H1 (cell line): ENCODE results near the gene NEGR1. TPM values are rescaled to one million over a fixed set of nuclear protein-coding genes. Genes with fewer than 3 reads are reported as not detected.

Experiments used
- CTCF ChIA-PET: fragments of 300-600 bp; sonication (Branson Sonifier 250); formaldehyde crosslinking; loops from one replicate; lab custom pipeline; 2021; ENCODE audit not compliant: partially characterized antibody; lab: Charles Lee
- POLR2A ChIA-PET: fragments of 300-600 bp; sonication (Branson Sonifier 250); formaldehyde crosslinking; loops from one replicate; lab custom pipeline; 2021; ENCODE audit warnings: inconsistent platforms; ENCODE audit not compliant: partially characterized antibody; lab: Charles Lee
- DNase-seq, 2 experiments: peaks; one replicate each; pipeline versions ENCODE4 v3.0.0 to v3.0.0-alpha.2; 2010 to 2022; ENCODE audit warnings: low spot score in 2 of 2, low read depth in 1 of 2, mixed read lengths in 1 of 2
- FAIRE-seq: peaks from 2 replicates; lab custom pipeline; 2011; peaks lifted over from hg19 to GRCh38; lab: Jason Lieb, UNC
- H2AFZ ChIP-seq: 2 replicates; pipeline ENCODE4 v1.8.1; 2012; ENCODE audit warnings: low read length, inconsistent platforms
- H2AK5ac ChIP-seq: 2 replicates; pipeline ENCODE4 v1.6.1; 2013; ENCODE audit warnings: low read depth, low read length
- H2BK120ac ChIP-seq: replicated peaks from 2 replicates; pipeline ENCODE3; 2013; ENCODE audit warnings: low read depth, low read length, inconsistent platforms
- H2BK12ac ChIP-seq: 2 replicates; pipeline ENCODE4 v1.6.1; 2013; ENCODE audit warnings: low read depth, low read length
- H2BK15ac ChIP-seq: 2 replicates; pipeline ENCODE4 v1.6.1; 2013; ENCODE audit warnings: low read length
- H2BK20ac ChIP-seq: 2 replicates; pipeline ENCODE4 v1.6.1; 2013; ENCODE audit warnings: low read length
- H2BK5ac ChIP-seq: 2 replicates; pipeline ENCODE4 v1.6.1; 2013; ENCODE audit warnings: low read depth, low read length
- H3K14ac ChIP-seq: 2 replicates; pipeline ENCODE4 v1.6.1; 2013; ENCODE audit warnings: inconsistent platforms; ENCODE audit not compliant: insufficient read length
- H3K18ac ChIP-seq: 2 replicates; pipeline ENCODE4 v1.6.1; 2013; ENCODE audit warnings: low read length; ENCODE audit errors: extremely low read depth
- H3K23ac ChIP-seq: 2 replicates; pipeline ENCODE4 v1.6.1; 2013; ENCODE audit warnings: inconsistent platforms; ENCODE audit not compliant: insufficient read length
- H3K23me2 ChIP-seq: 2 replicates; pipeline ENCODE4 v1.6.1; 2013; ENCODE audit warnings: low read depth, low read length
- H3K27ac ChIP-seq: 2 replicates; pipeline ENCODE4 v1.6.1; 2011; ENCODE audit warnings: low read depth, low read length, inconsistent platforms
- H3K27me3 ChIP-seq, 4 experiments: replicated peaks in 1 of 4; 1 replicate in 1 of 4; 2 replicates in 3 of 4; pipeline versions ENCODE4 v1.6.1 to v1.8.1; 2011 to 2013; ENCODE audit warnings: low read length in 3 of 4, mild to moderate bottlenecking in 3 of 4, inconsistent platforms in 2 of 4, mixed read lengths in 2 of 4, moderate library complexity in 1 of 4; ENCODE audit not compliant: control insufficient read depth in 3 of 4, insufficient read depth in 3 of 4; ENCODE audit errors: extremely low read depth in 1 of 4
- H3K36me3 ChIP-seq, 4 experiments: 2 replicates each; pipeline versions ENCODE4 v1.6.1 to v1.8.1; 2011 to 2013; ENCODE audit warnings: mild to moderate bottlenecking in 4 of 4, low read length in 3 of 4, moderate library complexity in 2 of 4, control low read depth in 1 of 4, inconsistent platforms in 1 of 4; ENCODE audit not compliant: insufficient read depth in 4 of 4, control insufficient read depth in 2 of 4
- H3K4ac ChIP-seq: replicated peaks from 2 replicates; pipeline ENCODE3; 2013; ENCODE audit warnings: low read length, low read depth, mixed read lengths, inconsistent platforms; ENCODE audit not compliant: insufficient read length
- H3K4me1 ChIP-seq, 4 experiments: replicated peaks in 1 of 4; 1 replicate in 1 of 4; 2 replicates in 3 of 4; pipeline versions ENCODE4 v1.6.1 to v1.8.1; 2011 to 2013; ENCODE audit warnings: low read length in 3 of 4, inconsistent platforms in 2 of 4, mixed read lengths in 1 of 4; ENCODE audit not compliant: insufficient read depth in 4 of 4, control insufficient read depth in 3 of 4
- H3K4me2 ChIP-seq, 2 experiments: 2 replicates each; pipeline versions ENCODE4 v1.6.1 to v1.8.1; 2011 to 2013; ENCODE audit warnings: low read depth in 2 of 2, low read length in 2 of 2, control low read depth in 1 of 2, inconsistent platforms in 1 of 2, mild to moderate bottlenecking in 1 of 2; ENCODE audit not compliant: insufficient read depth in 1 of 2
- H3K4me3 ChIP-seq, 4 experiments: fragments of 200-600, 300-600 bp in 1 of 4; sonication (generic), shearing (Covaris generic), sonication (Bioruptor Twin) in 1 of 4; 2 replicates each; pipeline versions ENCODE4 v1.5.1 to v1.8.1; 2011 to 2016; ENCODE audit warnings: low read length in 4 of 4, low read depth in 3 of 4, control low read depth in 2 of 4, inconsistent platforms in 2 of 4, mild to moderate bottlenecking in 2 of 4, mixed read lengths in 1 of 4, moderate library complexity in 1 of 4; ENCODE audit not compliant: insufficient read depth in 2 of 4; ENCODE audit errors: extremely low read depth in 1 of 4
- H3K56ac ChIP-seq: replicated peaks from 2 replicates; pipeline ENCODE3; 2013; ENCODE audit warnings: low read depth, mild to moderate bottlenecking, mixed read lengths, low read length, inconsistent platforms; ENCODE audit not compliant: insufficient read length
- H3K79me1 ChIP-seq: 2 replicates; pipeline ENCODE4 v1.6.1; 2013; ENCODE audit warnings: low read depth, low read length, control low read depth
- H3K79me2 ChIP-seq, 2 experiments: 2 replicates each; pipeline versions ENCODE4 v1.6.1 to v1.8.1; 2012 to 2013; ENCODE audit warnings: low read length in 2 of 2, mild to moderate bottlenecking in 2 of 2, inconsistent platforms in 1 of 2; ENCODE audit not compliant: insufficient read depth in 2 of 2, control insufficient read depth in 1 of 2
- H3K9ac ChIP-seq, 4 experiments: replicated peaks in 1 of 4; 1 replicate in 1 of 4; 2 replicates in 3 of 4; pipeline versions ENCODE4 v1.6.1 to v1.8.1; 2011 to 2013; ENCODE audit warnings: low read depth in 3 of 4, low read length in 3 of 4, control low read depth in 2 of 4, mild to moderate bottlenecking in 2 of 4, moderate library complexity in 2 of 4, inconsistent platforms in 1 of 4; ENCODE audit errors: extremely low read depth in 1 of 4
- H3K9me3 ChIP-seq, 2 experiments: 2 replicates each; pipeline versions ENCODE4 v1.6.1 to v1.8.1; 2012 to 2013; ENCODE audit warnings: mild to moderate bottlenecking in 2 of 2, moderate library complexity in 2 of 2, control low read depth in 1 of 2, inconsistent platforms in 1 of 2, low read depth in 1 of 2, low read length in 1 of 2, mixed read lengths in 1 of 2; ENCODE audit not compliant: insufficient read depth in 2 of 2
- H4K20me1 ChIP-seq, 2 experiments: replicated peaks in 1 of 2; 2 replicates each; pipeline versions ENCODE3 to v1.8.1; 2011 to 2013; ENCODE audit warnings: inconsistent platforms in 2 of 2, low read length in 2 of 2, mild to moderate bottlenecking in 1 of 2; ENCODE audit not compliant: insufficient read depth in 2 of 2, control insufficient read depth in 1 of 2
- H4K5ac ChIP-seq: 2 replicates; pipeline ENCODE4 v1.6.1; 2013; ENCODE audit warnings: low read length, low read depth, mixed read lengths, inconsistent platforms; ENCODE audit not compliant: insufficient read length
- H4K8ac ChIP-seq: 2 replicates; pipeline ENCODE4 v1.8.0; 2013; ENCODE audit warnings: mild to moderate bottlenecking, moderate library complexity, low read length, inconsistent platforms; ENCODE audit not compliant: insufficient read depth; ENCODE audit errors: extremely low read depth
- H4K91ac ChIP-seq: replicated peaks from 2 replicates; pipeline ENCODE3; 2013; ENCODE audit warnings: low read length, mixed read lengths, inconsistent platforms; ENCODE audit not compliant: insufficient read length
- BACH1 ChIP-seq: IDR thresholded peaks from 2 replicates; pipeline ENCODE4 v1.6.1; 2012; ENCODE audit warnings: low read length, improper control_type of control experiment
- CBX5 ChIP-seq: fragments of 300-800, 300-1000 bp; sonication (generic); IDR thresholded peaks from 2 replicates; pipeline ENCODE4 v1.7.1; 2016; ENCODE audit warnings: antibody characterized with exemption, low read length, low read depth
- E2F6 ChIP-seq: IDR thresholded peaks from 2 replicates; pipeline ENCODE4 v1.6.1; 2012; ENCODE audit warnings: inconsistent platforms
- EP300 ChIP-seq, 2 experiments: IDR thresholded peaks; 1 replicate in 1 of 2; 2 replicates in 1 of 2; pipeline ENCODE4 v1.6.1; 2011 to 2012; ENCODE audit warnings: low read depth in 2 of 2, low read length in 2 of 2, mild to moderate bottlenecking in 2 of 2, borderline replicate concordance in 1 of 2, inconsistent platforms in 1 of 2, moderate library complexity in 1 of 2
- EZH2 ChIP-seq: fragments of 200-600 bp; sonication (generic); IDR thresholded peaks from 2 replicates; pipeline ENCODE4 v1.7.1; 2012; ENCODE audit warnings: low read depth, mild to moderate bottlenecking, moderate library complexity, low read length, inconsistent platforms; ENCODE audit not compliant: severe bottlenecking
- JUN ChIP-seq: IDR thresholded peaks from 2 replicates; pipeline ENCODE4 v1.6.1; 2011; ENCODE audit warnings: low read depth, mild to moderate bottlenecking, improper control_type of control experiment, low read length
- SIRT6 ChIP-seq: IDR thresholded peaks from one replicate; pipeline ENCODE4 v1.7.1; 2012; ENCODE audit warnings: low read length, inconsistent platforms
- YY1 ChIP-seq: IDR thresholded peaks from 2 replicates; pipeline ENCODE4 v1.6.1; 2011; ENCODE audit warnings: low read depth, mild to moderate bottlenecking, low read length
- WGBS, 2 experiments: shearing (Covaris generic) in 1 of 2; methylation state at CpG; one replicate each; pipeline versions ENCODE4 v1.1.6 to v1.1.7; 2013 to 2015; ENCODE audit warnings: low lambda C conversion rate in 2 of 2, mixed read lengths in 2 of 2, inconsistent platforms in 1 of 2, low coverage in 1 of 2, missing lambda C conversion rate in 1 of 2; ENCODE audit not compliant: insufficient replicate concordance in 2 of 2, insufficient coverage in 1 of 2, insufficient read length in 1 of 2; ENCODE audit errors: extremely low coverage in 1 of 2, missing lambda C conversion rate in 1 of 2; 5-methylcytosine and 5-hydroxymethylcytosine counted together
- polyA plus RNA-seq, 7 experiments: library from polyadenylated mRNA; depleted of rRNA in 3 of 7; stranded (reverse) in 5 of 7; unstranded in 2 of 7; fragments of >200 nt in 5 of 7; fragments of 200-250 nt in 2 of 7; gene quantifications; 1 replicate in 5 of 7; 2 replicates in 1 of 7; 4 replicates in 1 of 7; pipeline versions ENCODE4 v1.2.1 to v1.2.3, GENCODE V29; 2011 to 2013; ENCODE audit warnings: missing spikeins in 2 of 7, mixed read lengths in 2 of 7
- total RNA-seq: library from RNA; stranded (reverse); fragmentation: NEBNext Ultra II Directional; extraction: Animal tissue kit (Norgen Biotek cat#: 25700); gene quantifications from 2 replicates; pipeline ENCODE4 v1.2.1, GENCODE V29; 2021

Gene NEGR1
- total and polyA plus RNA-seq, 2 of the 8 experiments (the other 6 are each of a cell fraction or from before 2014, with no cell fraction given), result 0.71 to 1.3 TPM

DNA sequence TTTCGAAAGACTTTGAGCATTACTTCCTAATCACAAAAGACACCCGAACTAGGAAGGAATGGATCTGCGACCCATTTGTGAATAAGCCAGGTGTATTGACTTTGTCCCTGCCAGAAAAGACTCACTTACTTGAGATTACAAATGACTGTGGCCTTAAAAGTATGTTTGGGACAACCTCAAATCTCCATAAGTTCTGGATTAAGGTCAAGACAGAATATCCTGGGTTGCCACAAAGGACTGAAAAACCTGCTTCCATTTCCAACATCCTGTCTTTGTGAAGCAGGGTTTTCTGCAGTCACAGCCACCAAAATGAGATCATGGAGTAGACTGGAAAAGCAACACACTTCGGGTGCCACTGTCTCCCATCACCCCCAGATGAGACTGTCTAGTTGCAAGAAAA, 664.1 kb downstream of the NEGR1 start:
- H2BK5ac ChIP-seq, result no peak overlapping the region
- H2BK120ac ChIP-seq, result no peak overlapping the region
- H3K27ac ChIP-seq, result no peak overlapping the region
- no peak overlapping the region for H4K8ac ChIP-seq
- no peaks in the 10 kb centered on the region for H3K4me1 ChIP-seq
- 94% methylated on average over 4 of the region's 4 CpGs; no CpG with 5 or more reads in 1 of the 2 experiments for WGBS, 2 experiments
- H4K91ac ChIP-seq, result no peak overlapping the region
- no peak overlapping the region for H3K4ac ChIP-seq
- no peak overlapping the region for H3K56ac ChIP-seq
- H3K23me2 ChIP-seq, result no peaks in the 10 kb centered on the region
- ChIA-PET CTCF (no interaction called here), POLR2A (no interaction called here)
- no peaks in the 10 kb centered on the region for H3K27me3 ChIP-seq
- no peak overlapping the region for H2AFZ ChIP-seq
- TF ChIP-seq YY1 (no peak), CBX5 (no peak), JUN (no peak), EZH2 (no peak), BACH1 (no peak), EP300 (IDR thresholded peaks at IDR 0.05; ENCODE audit: borderline replicate concordance in 1 of 2, low read depth in 2 of 2, low read length in 2 of 2) (no peak), E2F6 (no peak), SIRT6 (no peak)
- no peak overlapping the region for H2BK12ac ChIP-seq
- H3K79me2 ChIP-seq, result no peaks in the 10 kb centered on the region
- H3K23ac ChIP-seq, result no peak overlapping the region
- H4K20me1 ChIP-seq, result no peaks in the 10 kb centered on the region
- no peak overlapping the region for H2BK20ac ChIP-seq
- H2AK5ac ChIP-seq, result no peak overlapping the region
- peaks cover 4 to 6% of the 10 kb centered on the region in 2 experiments; a peak in 1 of 4 replicates for H3K9me3 ChIP-seq
- FAIRE-seq (no peak), DNase-seq (no peak)
- no peaks in the 10 kb centered on the region for H3K79me1 ChIP-seq
- H3K4me3 ChIP-seq, result no peak overlapping the region
- no peak overlapping the region for H3K18ac ChIP-seq
- no peak overlapping the region for H2BK15ac ChIP-seq
- H3K4me2 ChIP-seq, result no peak overlapping the region
- H4K5ac ChIP-seq, result no peak overlapping the region
- no peak overlapping the region for H3K9ac ChIP-seq
- no peaks in the 10 kb centered on the region for H3K36me3 ChIP-seq
- H3K14ac ChIP-seq, result no peak overlapping the region
